ELF-1 (cell line): ENCODE data around the gene NCAPD2.

Experiments
- DNase-seq: peaks from one replicate; pipeline ENCODE4 v3.0.0-alpha.2; 2016; ENCODE audit warnings: low read depth, low spot score

Gene NCAPD2, protein sequence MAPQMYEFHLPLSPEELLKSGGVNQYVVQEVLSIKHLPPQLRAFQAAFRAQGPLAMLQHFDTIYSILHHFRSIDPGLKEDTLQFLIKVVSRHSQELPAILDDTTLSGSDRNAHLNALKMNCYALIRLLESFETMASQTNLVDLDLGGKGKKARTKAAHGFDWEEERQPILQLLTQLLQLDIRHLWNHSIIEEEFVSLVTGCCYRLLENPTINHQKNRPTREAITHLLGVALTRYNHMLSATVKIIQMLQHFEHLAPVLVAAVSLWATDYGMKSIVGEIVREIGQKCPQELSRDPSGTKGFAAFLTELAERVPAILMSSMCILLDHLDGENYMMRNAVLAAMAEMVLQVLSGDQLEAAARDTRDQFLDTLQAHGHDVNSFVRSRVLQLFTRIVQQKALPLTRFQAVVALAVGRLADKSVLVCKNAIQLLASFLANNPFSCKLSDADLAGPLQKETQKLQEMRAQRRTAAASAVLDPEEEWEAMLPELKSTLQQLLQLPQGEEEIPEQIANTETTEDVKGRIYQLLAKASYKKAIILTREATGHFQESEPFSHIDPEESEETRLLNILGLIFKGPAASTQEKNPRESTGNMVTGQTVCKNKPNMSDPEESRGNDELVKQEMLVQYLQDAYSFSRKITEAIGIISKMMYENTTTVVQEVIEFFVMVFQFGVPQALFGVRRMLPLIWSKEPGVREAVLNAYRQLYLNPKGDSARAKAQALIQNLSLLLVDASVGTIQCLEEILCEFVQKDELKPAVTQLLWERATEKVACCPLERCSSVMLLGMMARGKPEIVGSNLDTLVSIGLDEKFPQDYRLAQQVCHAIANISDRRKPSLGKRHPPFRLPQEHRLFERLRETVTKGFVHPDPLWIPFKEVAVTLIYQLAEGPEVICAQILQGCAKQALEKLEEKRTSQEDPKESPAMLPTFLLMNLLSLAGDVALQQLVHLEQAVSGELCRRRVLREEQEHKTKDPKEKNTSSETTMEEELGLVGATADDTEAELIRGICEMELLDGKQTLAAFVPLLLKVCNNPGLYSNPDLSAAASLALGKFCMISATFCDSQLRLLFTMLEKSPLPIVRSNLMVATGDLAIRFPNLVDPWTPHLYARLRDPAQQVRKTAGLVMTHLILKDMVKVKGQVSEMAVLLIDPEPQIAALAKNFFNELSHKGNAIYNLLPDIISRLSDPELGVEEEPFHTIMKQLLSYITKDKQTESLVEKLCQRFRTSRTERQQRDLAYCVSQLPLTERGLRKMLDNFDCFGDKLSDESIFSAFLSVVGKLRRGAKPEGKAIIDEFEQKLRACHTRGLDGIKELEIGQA (N-terminal part only)

GRCh38 chr12:6493497-6494257, at the start of gene NCAPD2:
TSS of gene NCAPD2 (plus strand) at chr12:6494102. CDS start at chr12:6495099, 997 bp downstream.
- DNase-seq = peak; percentile 98

DNA sequence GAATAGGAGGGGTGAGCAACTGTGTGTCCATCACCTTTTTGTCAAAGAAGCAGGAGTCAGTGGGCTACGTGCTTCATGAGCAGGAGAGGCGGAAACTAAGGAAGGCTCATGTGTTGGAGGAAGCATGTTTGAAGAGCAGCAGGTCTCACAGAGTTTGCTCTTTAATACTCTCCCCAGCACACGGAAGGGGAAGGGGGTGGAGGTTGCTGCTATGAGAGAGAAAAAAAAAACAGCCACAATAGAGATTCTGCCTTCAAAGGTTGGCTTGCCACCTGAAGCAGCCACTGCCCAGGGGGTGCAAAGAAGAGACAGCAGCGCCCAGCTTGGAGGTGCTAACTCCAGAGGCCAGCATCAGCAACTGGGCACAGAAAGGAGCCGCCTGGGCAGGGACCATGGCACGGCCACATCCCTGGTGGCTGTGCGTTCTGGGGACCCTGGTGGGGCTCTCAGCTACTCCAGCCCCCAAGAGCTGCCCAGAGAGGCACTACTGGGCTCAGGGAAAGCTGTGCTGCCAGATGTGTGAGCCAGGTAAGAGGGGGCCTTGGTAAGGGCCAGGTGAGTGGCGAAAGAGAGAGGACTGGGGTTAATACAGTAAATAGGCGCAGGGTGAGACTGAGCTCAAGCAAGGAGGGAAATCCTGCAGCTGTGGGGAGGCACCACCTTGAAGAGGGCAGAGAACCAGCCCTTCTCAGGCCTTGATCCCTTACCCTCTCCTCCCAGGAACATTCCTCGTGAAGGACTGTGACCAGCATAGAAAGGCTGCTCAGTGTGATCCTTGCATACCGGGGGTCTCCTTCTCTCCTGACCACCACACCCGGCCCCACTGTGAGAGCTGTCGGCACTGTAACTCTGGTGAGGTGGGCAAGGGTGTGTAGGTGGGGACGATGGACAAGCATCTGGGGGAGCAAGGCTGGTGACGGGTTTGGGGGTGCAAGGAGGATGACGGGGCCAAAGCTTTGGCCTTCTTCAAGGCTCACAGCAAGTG, 48.9 kb upstream of the NCAPD2 start, which contains the start of gene CD27:
CD27 (plus strand) TSS at position 252 of the 985 bp plus-strand sequence; CDS start at position 393, 141 bp downstream.
- no peak for DNase-seq

DNA sequence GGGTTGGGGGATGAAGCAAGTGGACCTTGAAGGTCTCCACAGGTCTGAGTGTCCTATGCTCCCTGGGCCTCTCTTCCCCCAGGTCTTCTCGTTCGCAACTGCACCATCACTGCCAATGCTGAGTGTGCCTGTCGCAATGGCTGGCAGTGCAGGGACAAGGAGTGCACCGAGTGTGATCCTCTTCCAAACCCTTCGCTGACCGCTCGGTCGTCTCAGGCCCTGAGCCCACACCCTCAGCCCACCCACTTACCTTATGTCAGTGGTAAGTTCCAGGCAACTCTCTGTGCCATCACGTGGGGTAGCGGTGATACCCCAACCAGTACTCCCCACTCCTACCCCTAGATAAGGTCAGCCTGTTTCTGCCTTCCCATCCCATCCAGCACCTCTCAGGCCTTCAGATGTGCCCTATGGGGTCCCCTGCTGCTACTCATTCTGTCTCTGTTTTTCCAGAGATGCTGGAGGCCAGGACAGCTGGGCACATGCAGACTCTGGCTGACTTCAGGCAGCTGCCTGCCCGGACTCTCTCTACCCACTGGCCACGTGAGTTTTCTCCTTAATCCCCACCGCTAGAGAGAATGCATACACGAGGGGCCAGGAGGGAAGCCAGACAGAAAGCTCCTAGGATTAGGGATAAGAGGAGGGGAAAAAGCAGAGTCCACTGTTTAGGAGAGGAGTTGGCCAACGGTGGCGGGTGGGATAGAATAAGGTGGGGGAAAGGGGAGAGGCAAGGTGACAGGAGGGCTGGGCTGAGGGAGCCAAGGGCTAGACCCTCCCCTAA, 43.6 kb upstream of the NCAPD2 start:
- DNase-seq = no peak

GRCh38 chr12:6450869-6451347, 43.0 kb upstream of the NCAPD2 start:
- no peak for DNase-seq

DNA sequence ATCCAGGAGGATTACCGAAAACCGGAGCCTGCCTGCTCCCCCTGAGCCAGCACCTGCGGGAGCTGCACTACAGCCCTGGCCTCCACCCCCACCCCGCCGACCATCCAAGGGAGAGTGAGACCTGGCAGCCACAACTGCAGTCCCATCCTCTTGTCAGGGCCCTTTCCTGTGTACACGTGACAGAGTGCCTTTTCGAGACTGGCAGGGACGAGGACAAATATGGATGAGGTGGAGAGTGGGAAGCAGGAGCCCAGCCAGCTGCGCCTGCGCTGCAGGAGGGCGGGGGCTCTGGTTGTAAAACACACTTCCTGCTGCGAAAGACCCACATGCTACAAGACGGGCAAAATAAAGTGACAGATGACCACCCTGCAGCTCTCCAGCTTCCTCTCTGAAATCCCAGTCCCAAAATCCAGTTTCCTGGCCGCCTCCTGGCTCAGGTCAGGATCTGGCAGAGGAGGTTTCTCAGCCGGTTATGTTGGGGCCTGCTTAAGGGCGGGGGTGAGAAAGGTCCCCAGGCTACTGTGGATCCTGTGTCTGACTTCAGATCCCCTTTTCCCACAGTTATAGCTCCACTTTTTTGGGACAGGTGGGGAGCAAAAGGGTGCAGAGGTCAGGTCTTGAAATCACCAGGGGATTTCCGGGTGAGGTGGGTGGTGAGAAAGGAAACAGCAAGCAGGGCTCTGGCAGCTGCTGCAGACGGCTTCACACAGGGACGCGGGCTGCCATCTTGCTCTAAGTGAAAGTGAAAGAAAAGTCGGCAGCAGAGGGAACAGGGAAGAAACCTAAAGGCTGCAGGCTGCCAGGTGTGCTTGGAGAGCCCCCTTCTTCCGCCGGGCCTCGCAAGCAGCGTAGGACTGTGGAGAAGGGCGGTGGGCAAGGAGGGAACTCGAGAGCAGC, 42.3 kb upstream of the NCAPD2 start, which contains the start of gene TAPBPL:
TAPBPL (plus strand) TSS at position 695 of the 897 bp plus-strand sequence. CDS start 207 bp downstream, outside the sequence.
- DNase-seq = peak; percentile 89

DNA sequence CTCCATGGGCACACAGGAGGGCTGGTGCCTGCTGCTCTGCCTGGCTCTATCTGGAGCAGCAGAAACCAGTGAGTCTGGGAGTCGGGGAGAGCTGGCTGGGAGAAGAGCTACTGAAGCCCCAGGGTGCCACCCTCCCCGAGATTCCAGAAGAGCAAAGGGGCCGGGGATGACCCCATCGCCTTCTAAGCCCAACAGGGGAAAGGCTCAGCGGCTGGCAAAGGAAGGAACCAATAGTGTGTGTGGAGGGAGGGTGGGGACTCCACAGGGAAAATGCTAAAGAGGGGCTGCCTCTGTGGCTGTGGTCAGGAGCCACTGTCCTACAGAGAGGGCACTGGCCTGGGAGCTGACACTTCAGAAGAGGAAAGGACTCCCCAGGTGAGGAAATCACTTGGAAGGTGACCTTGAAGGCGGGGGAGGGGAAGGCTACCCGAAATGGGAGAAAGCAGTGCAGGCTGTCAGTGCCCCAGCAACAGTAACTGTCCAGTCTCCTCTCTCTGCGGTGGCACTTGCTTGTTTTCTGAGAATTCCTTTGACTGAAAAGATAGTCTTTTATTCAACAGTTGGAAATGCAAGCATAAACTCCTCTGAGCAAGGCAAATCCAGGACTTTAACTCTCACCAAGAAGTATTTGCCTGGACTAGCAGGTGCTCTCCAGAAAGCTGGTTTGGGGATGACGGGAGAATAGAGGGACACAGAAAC, 41.5 kb upstream of the NCAPD2 start:
- DNase-seq = no peak

DNA sequence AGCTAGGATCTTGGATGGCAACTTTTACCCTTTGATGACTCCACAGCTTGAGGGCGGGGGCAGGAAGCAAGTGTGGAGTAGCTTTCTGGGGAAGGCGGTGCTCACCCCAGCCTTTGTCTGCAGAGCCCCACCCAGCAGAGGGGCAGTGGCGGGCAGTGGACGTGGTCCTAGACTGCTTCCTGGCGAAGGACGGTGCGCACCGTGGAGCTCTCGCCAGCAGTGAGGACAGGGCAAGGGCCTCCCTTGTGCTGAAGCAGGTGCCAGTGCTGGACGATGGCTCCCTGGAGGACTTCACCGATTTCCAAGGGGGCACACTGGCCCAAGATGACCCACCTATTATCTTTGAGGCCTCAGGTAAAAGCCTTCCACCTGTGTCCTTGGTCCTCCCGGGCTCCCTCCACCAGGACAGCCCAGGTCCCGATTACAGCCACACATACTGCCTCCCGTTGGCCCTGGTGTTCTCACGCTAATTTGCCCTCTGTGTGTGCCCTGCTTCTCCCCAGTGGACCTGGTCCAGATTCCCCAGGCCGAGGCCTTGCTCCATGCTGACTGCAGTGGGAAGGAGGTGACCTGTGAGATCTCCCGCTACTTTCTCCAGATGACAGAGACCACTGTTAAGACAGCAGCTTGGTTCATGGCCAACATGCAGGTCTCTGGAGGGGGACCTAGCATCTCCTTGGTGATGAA, 40.8 kb upstream of the NCAPD2 start:
- DNase-seq = no peak

- no peak for DNase-seq
Measured at GRCh38 chr12:6457220-6457945, 36.5 kb upstream of the NCAPD2 start.

DNA sequence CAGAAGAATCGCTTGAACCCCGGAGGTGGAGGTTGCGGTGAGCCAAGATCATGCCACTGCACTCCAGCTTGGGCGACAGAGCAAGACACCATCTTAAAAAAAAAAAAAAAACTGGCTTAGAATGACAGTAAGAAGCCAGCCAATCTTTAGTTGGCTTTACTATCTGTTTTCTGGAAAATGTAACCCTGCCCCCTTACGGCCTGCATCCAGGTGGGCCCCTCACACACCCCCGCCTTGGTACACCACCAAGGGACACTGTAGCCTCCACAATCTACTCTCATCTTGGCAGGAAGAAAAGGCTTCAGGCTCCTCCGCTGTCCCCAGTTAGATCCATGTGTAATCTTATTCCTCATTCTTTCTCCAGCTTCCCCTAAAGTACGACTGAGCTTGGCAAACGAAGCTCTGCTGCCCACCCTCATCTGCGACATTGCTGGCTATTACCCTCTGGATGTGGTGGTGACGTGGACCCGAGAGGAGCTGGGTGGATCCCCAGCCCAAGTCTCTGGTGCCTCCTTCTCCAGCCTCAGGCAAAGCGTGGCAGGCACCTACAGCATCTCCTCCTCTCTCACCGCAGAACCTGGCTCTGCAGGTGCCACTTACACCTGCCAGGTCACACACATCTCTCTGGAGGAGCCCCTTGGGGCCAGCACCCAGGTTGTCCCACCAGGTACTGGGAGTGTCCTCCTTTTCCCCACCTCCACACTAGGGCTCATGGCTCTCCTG, 35.5 kb upstream of the NCAPD2 start:
- DNase-seq = no peak

DNA sequence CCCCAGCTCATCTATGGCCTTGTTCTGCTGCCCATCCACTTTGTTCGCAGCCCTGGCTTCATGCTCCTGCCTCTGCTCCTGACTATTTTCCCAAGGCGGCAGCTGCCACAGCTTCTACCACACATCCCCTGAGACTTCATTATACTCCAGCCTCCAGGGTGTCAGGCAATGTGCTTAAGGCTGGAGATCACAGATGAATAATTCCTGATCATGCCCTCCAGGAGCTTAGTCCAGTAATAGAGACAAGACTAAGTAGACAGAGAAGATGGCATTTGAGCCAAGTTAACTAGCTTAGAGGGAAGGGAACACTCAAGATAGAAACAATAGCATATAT, 34.9 kb upstream of the NCAPD2 start:
- no peak for DNase-seq

GRCh38 chr12:6460751-6461371, 33.0 kb upstream of the NCAPD2 start:
- DNase-seq = no peak

- no peak for DNase-seq
Measured at GRCh38 chr12:6461401-6462233, 32.3 kb upstream of the NCAPD2 start.

DNA sequence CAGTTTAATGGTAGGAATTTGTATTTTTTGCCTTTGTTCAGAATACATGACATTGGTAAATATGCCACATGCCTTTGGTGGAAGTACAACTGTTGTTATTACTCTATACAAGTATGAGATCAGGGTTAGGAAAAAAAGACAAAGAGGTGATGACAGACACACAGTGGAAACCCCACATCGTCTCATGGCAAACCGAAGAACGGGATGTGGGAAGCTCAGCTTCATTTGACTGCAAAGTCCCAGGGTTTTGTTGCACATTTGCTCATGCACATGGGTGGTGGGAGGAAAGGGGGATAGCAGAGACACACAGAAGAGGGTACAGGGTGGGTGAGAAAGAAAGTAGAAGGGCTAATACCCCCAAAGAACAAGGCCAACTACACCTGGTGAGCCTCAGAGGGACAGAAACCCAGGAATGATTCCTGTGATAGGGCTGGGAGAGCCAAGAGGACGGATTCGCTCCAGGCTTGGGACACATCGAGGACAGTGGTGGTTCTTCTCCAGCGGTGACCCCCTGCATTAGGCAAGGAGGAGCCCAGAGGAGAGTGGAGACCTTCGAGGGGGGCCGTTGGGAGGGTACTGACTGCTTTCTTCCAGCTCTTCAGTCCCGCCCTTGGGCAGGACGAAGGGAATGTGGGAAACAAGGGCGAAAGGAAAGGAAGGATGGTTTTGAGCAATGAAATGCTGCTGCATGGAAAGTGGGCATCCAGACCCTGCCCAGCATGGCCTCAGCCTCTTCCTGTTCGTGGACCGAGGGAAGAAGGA, 31.5 kb upstream of the NCAPD2 start:
- no peak for DNase-seq
